GM18511 (cell line): ENCODE measurements around the gene MYO18A.

ENCODE experiments used
- ATAC-seq: cut with Tn5 transposase; IDR thresholded peaks from one replicate; pipeline ENCODE4 v1.9.1; 2021; ENCODE audit warnings: mild to moderate bottlenecking, moderate library complexity; ENCODE audit not compliant: unreplicated experiment

The MYO18A gene

GRCh38 chr17:29127840-29128239, 52.4 kb downstream of the MYO18A start:
- ATAC-seq = no peak

- ATAC-seq = no peak
Observed at GRCh38 chr17:29126268-29126930, 53.8 kb downstream of the MYO18A start.

- no peak for ATAC-seq
Observed at GRCh38 chr17:29125651-29126050, 54.5 kb downstream of the MYO18A start.

GRCh38 chr17:29124925-29125273, 55.3 kb downstream of the MYO18A start:
- ATAC-seq = no peak

GRCh38 chr17:29124135-29124924, 55.9 kb downstream of the MYO18A start:
- peak; percentile 49 for ATAC-seq

- ATAC-seq = no peak
Observed at GRCh38 chr17:29123111-29123510, 57.1 kb downstream of the MYO18A start.

- no peak for ATAC-seq
Observed at GRCh38 chr17:29121442-29121841, 58.8 kb downstream of the MYO18A start.

GRCh38 chr17:29120433-29120832, 59.8 kb downstream of the MYO18A start:
- ATAC-seq = no peak

- no peak for ATAC-seq
Observed at GRCh38 chr17:29119265-29119664, 60.9 kb downstream of the MYO18A start.

- no peak for ATAC-seq
Observed at GRCh38 chr17:29116804-29117753, 63.1 kb downstream of the MYO18A start.

GRCh38 chr17:29115961-29116803, 64.0 kb downstream of the MYO18A start:
- ATAC-seq = no peak

- ATAC-seq = no peak
Observed at GRCh38 chr17:29115435-29115834, 64.8 kb downstream of the MYO18A start.

GRCh38 chr17:29114141-29114540, 66.1 kb downstream of the MYO18A start:
- no peak for ATAC-seq

GRCh38 chr17:29113334-29113733, 66.9 kb downstream of the MYO18A start:
- ATAC-seq = no peak

- ATAC-seq = no peak
Observed at GRCh38 chr17:29112771-29113295, 67.4 kb downstream of the MYO18A start.

GRCh38 chr17:29111816-29112499, 68.2 kb downstream of the MYO18A start:
- no peak for ATAC-seq

GRCh38 chr17:29110372-29110757, 69.8 kb downstream of the MYO18A start:
- no peak for ATAC-seq

GRCh38 chr17:29109477-29110371, 70.5 kb downstream of the MYO18A start:
- no peak for ATAC-seq
